PC-3 (cell line): Measurements from ENCODE around the gene PYGM.

Experiments
- EZH2 ChIP-seq: fragments of 300-600 bp; sonication (generic); IDR thresholded peaks from one replicate; pipeline ENCODE4 v1.6.1; 2017; ENCODE audit warnings: antibody characterized with exemption, mild to moderate bottlenecking, low read length; ENCODE audit not compliant: unreplicated experiment
- TF ChIP-seq, protein P1 (sequence below): fragments of 300-600 bp; sonication (generic); conservative IDR thresholded peaks from 2 replicates; pipeline ENCODE4 v1.5.1; 2017; ENCODE audit warnings: antibody characterized with exemption, low read depth, mild to moderate bottlenecking, low read length

DNA sequence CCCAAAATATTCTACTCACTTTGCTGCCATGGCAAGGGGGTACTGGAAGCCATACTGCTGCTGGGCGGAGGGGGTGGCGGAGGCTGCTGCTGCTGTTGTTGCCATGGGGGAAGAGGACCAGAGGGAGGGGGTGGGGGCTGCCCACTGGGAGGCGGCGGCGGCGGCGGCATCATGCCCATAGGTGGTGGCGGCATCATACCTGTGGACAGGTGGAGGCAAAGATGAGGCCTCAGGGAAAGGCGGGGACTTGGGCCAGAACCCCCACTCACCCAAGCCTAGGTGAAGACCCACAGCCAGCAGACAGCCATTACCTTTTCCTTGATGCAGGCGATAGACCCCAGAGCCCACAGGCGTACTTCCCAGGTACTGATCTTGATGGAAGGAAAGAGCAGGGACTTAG, 7.1 kb upstream of the PYGM start:
- TF ChIP-seq, protein P1, sequence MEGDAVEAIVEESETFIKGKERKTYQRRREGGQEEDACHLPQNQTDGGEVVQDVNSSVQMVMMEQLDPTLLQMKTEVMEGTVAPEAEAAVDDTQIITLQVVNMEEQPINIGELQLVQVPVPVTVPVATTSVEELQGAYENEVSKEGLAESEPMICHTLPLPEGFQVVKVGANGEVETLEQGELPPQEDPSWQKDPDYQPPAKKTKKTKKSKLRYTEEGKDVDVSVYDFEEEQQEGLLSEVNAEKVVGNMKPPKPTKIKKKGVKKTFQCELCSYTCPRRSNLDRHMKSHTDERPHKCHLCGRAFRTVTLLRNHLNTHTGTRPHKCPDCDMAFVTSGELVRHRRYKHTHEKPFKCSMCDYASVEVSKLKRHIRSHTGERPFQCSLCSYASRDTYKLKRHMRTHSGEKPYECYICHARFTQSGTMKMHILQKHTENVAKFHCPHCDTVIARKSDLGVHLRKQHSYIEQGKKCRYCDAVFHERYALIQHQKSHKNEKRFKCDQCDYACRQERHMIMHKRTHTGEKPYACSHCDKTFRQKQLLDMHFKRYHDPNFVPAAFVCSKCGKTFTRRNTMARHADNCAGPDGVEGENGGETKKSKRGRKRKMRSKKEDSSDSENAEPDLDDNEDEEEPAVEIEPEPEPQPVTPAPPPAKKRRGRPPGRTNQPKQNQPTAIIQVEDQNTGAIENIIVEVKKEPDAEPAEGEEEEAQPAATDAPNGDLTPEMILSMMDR: no peak
- TF ChIP-seq EZH2: no peak
